Prostate gland (tissue), 2 donors: ENCODE results near the gene POTEH.
"Not testable (repeated sequence)": the region's sequence is repeated elsewhere in the genome, so short reads cannot be mapped to it uniquely, and the experiment has no call there.

Experiments
- POLR2A ChIP-seq: fragments of 450-650 bp; IDR thresholded peaks from one replicate; pipeline ENCODE4 v1.6.1; 2016; ENCODE audit warnings: antibody characterized with exemption, mild to moderate bottlenecking
- POLR2AphosphoS5 ChIP-seq: sonication (generic); formaldehyde crosslinking; IDR thresholded peaks from one replicate; pipeline ENCODE4 v1.6.1; 2017; ENCODE audit warnings: antibody characterized with exemption
- TF ChIP-seq, protein P1 (sequence below), 4 experiments: fragments of 200-600 bp in 2 of 4; fragments of 450-650 bp in 2 of 4; sonication (generic) in 2 of 4; IDR thresholded peaks; 1 replicate in 3 of 4; 2 replicates in 1 of 4; pipeline ENCODE4 v1.5.1; 2016 to 2019; ENCODE audit warnings: antibody characterized with exemption in 4 of 4, mild to moderate bottlenecking in 2 of 4, moderate library complexity in 2 of 4

DNA sequence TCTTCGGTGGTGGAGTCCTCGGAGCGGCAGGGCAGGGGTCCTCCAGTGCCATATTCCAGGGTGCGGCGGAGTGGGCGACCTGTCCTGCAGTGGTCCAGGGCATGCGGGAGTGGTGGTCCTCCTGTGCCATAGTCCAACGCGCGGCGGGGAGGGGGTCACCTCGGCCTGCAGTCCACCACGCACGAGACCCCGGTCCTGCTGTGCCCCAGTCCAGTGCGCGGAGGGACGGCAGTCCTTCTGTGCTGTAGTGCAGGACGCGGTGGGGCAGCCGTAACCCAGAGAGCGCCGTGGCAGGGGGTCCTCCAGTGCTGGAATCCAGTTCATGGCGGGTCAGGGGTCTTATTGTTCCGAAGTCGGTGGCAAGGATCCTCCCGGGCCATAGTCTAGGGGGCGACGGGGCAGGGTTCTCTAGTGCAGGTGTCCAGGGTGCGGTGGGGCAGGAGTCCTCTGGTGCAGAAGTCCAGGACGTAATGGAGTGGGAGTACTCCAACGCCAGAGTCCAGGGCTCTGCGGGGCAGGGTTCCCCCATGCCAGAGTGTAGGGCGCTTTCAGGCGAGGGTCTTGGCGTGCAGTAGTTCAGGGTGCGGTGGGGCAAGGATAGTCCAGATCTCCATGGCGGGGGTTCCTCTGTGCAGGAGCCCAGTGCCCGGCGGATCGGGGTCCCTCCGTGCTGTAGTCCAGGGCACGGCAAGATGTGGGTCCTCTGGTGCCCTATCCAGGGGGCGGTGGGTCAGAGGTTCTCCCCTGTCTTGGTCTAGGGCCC is 70.7 kb downstream of the POTEH start:
- not testable (repeated sequence) for TF ChIP-seq POLR2AphosphoS5, POLR2A
- TF ChIP-seq, protein P1, sequence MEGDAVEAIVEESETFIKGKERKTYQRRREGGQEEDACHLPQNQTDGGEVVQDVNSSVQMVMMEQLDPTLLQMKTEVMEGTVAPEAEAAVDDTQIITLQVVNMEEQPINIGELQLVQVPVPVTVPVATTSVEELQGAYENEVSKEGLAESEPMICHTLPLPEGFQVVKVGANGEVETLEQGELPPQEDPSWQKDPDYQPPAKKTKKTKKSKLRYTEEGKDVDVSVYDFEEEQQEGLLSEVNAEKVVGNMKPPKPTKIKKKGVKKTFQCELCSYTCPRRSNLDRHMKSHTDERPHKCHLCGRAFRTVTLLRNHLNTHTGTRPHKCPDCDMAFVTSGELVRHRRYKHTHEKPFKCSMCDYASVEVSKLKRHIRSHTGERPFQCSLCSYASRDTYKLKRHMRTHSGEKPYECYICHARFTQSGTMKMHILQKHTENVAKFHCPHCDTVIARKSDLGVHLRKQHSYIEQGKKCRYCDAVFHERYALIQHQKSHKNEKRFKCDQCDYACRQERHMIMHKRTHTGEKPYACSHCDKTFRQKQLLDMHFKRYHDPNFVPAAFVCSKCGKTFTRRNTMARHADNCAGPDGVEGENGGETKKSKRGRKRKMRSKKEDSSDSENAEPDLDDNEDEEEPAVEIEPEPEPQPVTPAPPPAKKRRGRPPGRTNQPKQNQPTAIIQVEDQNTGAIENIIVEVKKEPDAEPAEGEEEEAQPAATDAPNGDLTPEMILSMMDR (IDR thresholded peaks at IDR 0.05): not testable (repeated sequence)
